HCT116 (cell line): ENCODE measurements around the gene THRB. TPM values are rescaled to one million over a fixed set of nuclear protein-coding genes. Genes with fewer than 3 reads are reported as not detected.

Experiments used
- ATAC-seq: fragments of 200-7000 bp; cut with Tn5 transposase; 2 replicates; pipeline ENCODE4 v1.9.1; 2020; ENCODE audit warnings: mild to moderate bottlenecking, moderate library complexity
- BruUV-seq: library from RNA; stranded (reverse); fragments of 400-500 nt; replicated peaks from 2 replicates; lab custom pipeline; 2021; lab: Mats Ljungman, UMichigan
- CTCF ChIA-PET: fragments of 300-600 bp; sonication (Branson Sonifier 250); formaldehyde crosslinking; loops from one replicate; lab custom pipeline; 2021; ENCODE audit warnings: antibody characterized with exemption; lab: Charles Lee
- POLR2A ChIA-PET: fragments of 300-600, 350-600 bp; sonication (Branson Sonifier 250); formaldehyde crosslinking; loops from one replicate; lab custom pipeline; 2021; ENCODE audit warnings: antibody characterized with exemption; lab: Charles Lee
- RAD21 ChIA-PET, 2 experiments: fragments of 300-600 bp; sonication (Branson Sonifier 250); formaldehyde crosslinking; loops; one replicate each; lab custom pipeline; 2023; ENCODE audit warnings: low total read pairs in 2 of 2; ENCODE audit not compliant: uncharacterized antibody in 2 of 2, unreplicated experiment in 2 of 2, low non-redundant PET in 1 of 2; lab: Charles Lee
- DNase-seq: peaks from one replicate; pipeline ENCODE4 v3.0.0-alpha.2; 2010; ENCODE audit warnings: low read depth, low spot score
- H2AFZ ChIP-seq: fragments of 200-600 bp; shearing (Covaris generic), sonication (generic); 2 replicates; pipeline ENCODE4 v1.6.1; 2017; ENCODE audit warnings: low read depth, mixed run types, mixed read lengths, antibody characterized with exemption, low read length; ENCODE audit not compliant: poor library complexity, severe bottlenecking
- H3K27ac ChIP-seq: 2 replicates; pipeline ENCODE4 v1.5.1; 2012; ENCODE audit warnings: low read depth, low read length
- H3K27me3 ChIP-seq: fragments of 200-600 bp; sonication (generic); 2 replicates; pipeline ENCODE4 v1.6.1; 2016; ENCODE audit warnings: mixed run types, low read length, mixed read lengths; ENCODE audit not compliant: insufficient read depth
- H3K36me3 ChIP-seq, 2 experiments: fragments of 200-500 bp in 1 of 2; fragments of 200-600 bp in 1 of 2; sonication (Bioruptor generic) in 1 of 2; sonication (generic) in 1 of 2; 2 replicates each; pipeline versions ENCODE4 v1.5.1 to v1.6.1; 2014 to 2016; ENCODE audit warnings: low read length in 2 of 2, inconsistent platforms in 1 of 2, mixed read lengths in 1 of 2, mixed run types in 1 of 2; ENCODE audit not compliant: insufficient read depth in 2 of 2, control insufficient read depth in 1 of 2
- H3K4me1 ChIP-seq, 2 experiments: fragments of 200-600 bp in 1 of 2; sonication (generic) in 1 of 2; 2 replicates each; pipeline versions ENCODE4 v1.5.1 to v1.6.1; 2012 to 2017; ENCODE audit warnings: low read length in 2 of 2, inconsistent platforms in 1 of 2, mild to moderate bottlenecking in 1 of 2, mixed read lengths in 1 of 2, mixed run types in 1 of 2, moderate library complexity in 1 of 2; ENCODE audit not compliant: insufficient read depth in 2 of 2, control insufficient read depth in 1 of 2
- H3K4me2 ChIP-seq: fragments of 200-600 bp; sonication (generic); 2 replicates; pipeline ENCODE4 v1.6.1; 2017; ENCODE audit warnings: mixed run types, low read length, mixed read lengths
- H3K4me3 ChIP-seq, 2 experiments: fragments of 200-600 bp in 1 of 2; sonication (generic) in 1 of 2; replicated peaks in 1 of 2; 2 replicates each; pipeline ENCODE4 v1.5.1; 2011 to 2016; ENCODE audit warnings: low read length in 2 of 2, control low read depth in 1 of 2, low read depth in 1 of 2, mild to moderate bottlenecking in 1 of 2, mixed read lengths in 1 of 2, mixed run types in 1 of 2
- H3K79me2 ChIP-seq: fragments of 200-600 bp; sonication (generic); 2 replicates; pipeline ENCODE4 v1.6.1; 2017; ENCODE audit warnings: mild to moderate bottlenecking, mixed run types, low read length, moderate library complexity, mixed read lengths; ENCODE audit not compliant: insufficient read depth
- H3K9ac ChIP-seq: fragments of 200-600 bp; sonication (generic); 2 replicates; pipeline ENCODE4 v1.6.1; 2016; ENCODE audit warnings: low read length, mixed read lengths
- H3K9me2 ChIP-seq: fragments of 200-600 bp; sonication (generic), shearing (Covaris generic); 2 replicates; pipeline ENCODE4 v1.6.1; 2017; ENCODE audit warnings: mixed run types, mild to moderate bottlenecking, moderate library complexity; ENCODE audit not compliant: insufficient read depth
- H3K9me3 ChIP-seq, 2 experiments: fragments of 200-500 bp in 1 of 2; fragments of 200-600 bp in 1 of 2; sonication (Bioruptor generic) in 1 of 2; sonication (generic) in 1 of 2; 2 replicates each; pipeline ENCODE4 v1.6.1; 2014 to 2017; ENCODE audit warnings: low read length in 2 of 2, mixed read lengths in 2 of 2, inconsistent platforms in 1 of 2, low read depth in 1 of 2, mild to moderate bottlenecking in 1 of 2, mixed run types in 1 of 2, moderate library complexity in 1 of 2; ENCODE audit not compliant: control insufficient read depth in 1 of 2, insufficient read depth in 1 of 2
- H4K20me1 ChIP-seq: fragments of 200-600 bp; sonication (generic), shearing (Covaris generic); 2 replicates; pipeline ENCODE4 v1.6.1; 2017; ENCODE audit warnings: mixed run types, mild to moderate bottlenecking, moderate library complexity; ENCODE audit not compliant: insufficient read depth
- CBX3 ChIP-seq: IDR thresholded peaks from 2 replicates; pipeline ENCODE4 v1.6.1; 2012; ENCODE audit warnings: low read depth
- CEBPB ChIP-seq: IDR thresholded peaks from 2 replicates; pipeline ENCODE4 v1.6.1; 2012; ENCODE audit warnings: low read depth
- CTCF ChIP-seq, 3 experiments: fragments of 200-600 bp in 1 of 3; sonication (generic) in 1 of 3; IDR thresholded peaks in 2 of 3; conservative IDR thresholded peaks in 1 of 3; 2 replicates each; pipeline ENCODE4 v1.5.1; 2012 to 2017; ENCODE audit warnings: low read depth in 2 of 3, low read length in 2 of 3, antibody characterized with exemption in 1 of 3, borderline replicate concordance in 1 of 3, control low read depth in 1 of 3, mild to moderate bottlenecking in 1 of 3, mixed read lengths in 1 of 3, mixed run types in 1 of 3, moderate library complexity in 1 of 3; ENCODE audit not compliant: insufficient read depth in 1 of 3
- EGR1 ChIP-seq: IDR thresholded peaks from 2 replicates; pipeline ENCODE4 v1.6.1; 2012; ENCODE audit warnings: low read depth
- ELF1 ChIP-seq: IDR thresholded peaks from 2 replicates; pipeline ENCODE4 v1.6.1; 2012; ENCODE audit warnings: low read depth, borderline replicate concordance
- EZH2 ChIP-seq: fragments of 200-600 bp; sonication (generic); IDR thresholded peaks from 2 replicates; pipeline ENCODE4 v1.6.1; 2017; ENCODE audit warnings: antibody characterized with exemption, mixed run types
- EZH2phosphoT487 ChIP-seq: fragments of 200-600 bp; IDR thresholded peaks from 2 replicates; pipeline ENCODE4 v1.6.1; 2018; ENCODE audit warnings: antibody characterized with exemption, borderline replicate concordance
- FOSL1 ChIP-seq: IDR thresholded peaks from 2 replicates; pipeline ENCODE4 v1.6.1; 2012; ENCODE audit warnings: low read depth
- POLR2AphosphoS5 ChIP-seq: IDR thresholded peaks from 2 replicates; pipeline ENCODE4 v1.6.1; 2011; ENCODE audit warnings: mild to moderate bottlenecking, low read depth, low read length, moderate library complexity
- SIN3A ChIP-seq: IDR thresholded peaks from 2 replicates; pipeline ENCODE4 v1.6.1; 2012; ENCODE audit warnings: low read depth
- SP1 ChIP-seq: IDR thresholded peaks from 2 replicates; pipeline ENCODE4 v1.6.1; 2012; ENCODE audit warnings: low read depth
- SRF ChIP-seq: IDR thresholded peaks from 2 replicates; pipeline ENCODE4 v1.6.1; 2012; ENCODE audit warnings: low read depth
- TCF7L2 ChIP-seq: IDR thresholded peaks from 2 replicates; pipeline ENCODE4 v1.7.0; 2011; ENCODE audit warnings: borderline replicate concordance, inconsistent platforms; ENCODE audit not compliant: insufficient read depth, insufficient read length; ENCODE audit errors: extremely low read depth
- YY1 ChIP-seq: IDR thresholded peaks from 2 replicates; pipeline ENCODE4 v1.6.1; 2011; ENCODE audit warnings: low read length, low read depth, moderate library complexity, mild to moderate bottlenecking; ENCODE audit not compliant: insufficient replicate concordance; ENCODE audit errors: extremely low read depth
- ZNF274 ChIP-seq: fragments of 200-500 bp; sonication (Bioruptor generic); IDR thresholded peaks from 2 replicates; pipeline ENCODE4 v1.6.1; 2014; ENCODE audit warnings: mild to moderate bottlenecking, low read depth, low read length, inconsistent platforms
- intact Hi-C: fragments of 100-400 bp; cut with micrococcal nuclease; formaldehyde crosslinking; loops from 2 replicates; pipeline ENCODE4 v1.10.0; 2022
- total RNA-seq: library from RNA; stranded (reverse); gene quantifications from one replicate; pipeline ENCODE4 v1.2.1, GENCODE V29; 2021; ENCODE audit not compliant: unreplicated experiment
- TF ChIP-seq, protein P1 (sequence below): IDR thresholded peaks from 2 replicates; pipeline ENCODE4 v1.6.1; 2011; ENCODE audit warnings: mild to moderate bottlenecking, low read length, moderate library complexity; ENCODE audit not compliant: insufficient replicate concordance; ENCODE audit errors: extremely low read depth

Gene THRB
- total RNA-seq, 1 experiment from 2014 or later = 2.5 TPM

GRCh38 chr3:24306518-24306917, 188.1 kb downstream of the THRB start:
- CTCF ChIA-PET = no interaction called here
- H3K4me3 ChIP-seq = no peak overlapping the region
- H3K9ac ChIP-seq = no peak overlapping the region
- H3K4me1 ChIP-seq = no peaks in the 10 kb centered on the region; a peak in 1 of 4 replicates
- no peak overlapping the region for H3K27ac ChIP-seq
- no peak overlapping the region for H3K4me2 ChIP-seq
- intact Hi-C loops = no loop called here
- no peak for DNase-seq
- H4K20me1 ChIP-seq = no peaks in the 10 kb centered on the region
- no peaks in the 10 kb centered on the region for H3K27me3 ChIP-seq
- H3K79me2 ChIP-seq = no peaks in the 10 kb centered on the region
- BruUV-seq = no TSS peak
- RAD21 ChIA-PET = no interaction called here
- POLR2A ChIA-PET = no interaction called here
- TF ChIP-seq EZH2 (no peak), TCF7L2 (no peak), SIN3A (no peak), EZH2phosphoT487 (no peak)
- H3K9me3 ChIP-seq = no peaks in the 10 kb centered on the region
- H3K36me3 ChIP-seq = no peaks in the 10 kb centered on the region
- no peaks in the 10 kb centered on the region; the same call in 1 of the 2 replicates for H3K9me2 ChIP-seq
- ATAC-seq = no peak
- H2AFZ ChIP-seq = no peak overlapping the region

DNA sequence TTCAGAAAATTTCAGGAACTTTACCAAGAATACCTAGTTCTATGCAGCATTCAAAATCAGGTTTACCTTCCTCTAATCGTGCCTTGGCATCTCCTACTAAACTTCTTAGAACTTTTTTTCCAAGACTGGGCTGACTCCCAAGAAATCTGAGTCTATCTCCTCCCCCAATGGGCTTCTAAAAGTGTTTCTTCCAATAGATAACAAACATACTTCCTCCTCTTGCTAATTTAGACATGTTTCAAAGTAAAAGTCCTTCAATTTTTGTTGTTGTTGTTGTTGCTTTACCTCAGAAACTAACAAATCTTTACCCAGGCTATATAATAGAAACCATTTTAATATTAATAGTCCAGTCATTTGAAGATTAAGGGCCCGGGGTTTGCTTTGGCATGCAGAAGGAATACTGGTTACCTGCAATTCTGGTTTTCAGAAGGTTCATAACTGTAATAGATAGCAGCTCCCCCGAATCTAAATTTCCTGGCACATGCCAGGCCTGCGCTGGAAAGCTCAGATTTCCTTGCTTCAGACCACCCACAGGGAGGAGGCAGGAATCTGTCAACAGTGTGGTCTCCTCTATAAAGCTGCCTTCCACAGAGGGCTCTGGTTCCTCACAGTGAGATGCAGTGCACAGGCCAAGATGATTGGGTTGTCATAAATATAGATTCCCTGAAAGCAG, 188.7 kb downstream of the THRB start:
- DNase-seq (no peak), ATAC-seq (no peak)
- Histone ChIP-seq H3K9me3 (no peaks in the 10 kb centered on the region), H3K9me2 (no peaks in the 10 kb centered on the region; the same call in 1 of the 2 replicates), H3K4me3 (no peak overlapping the region), H3K36me3 (no peaks in the 10 kb centered on the region), H3K27me3 (no peaks in the 10 kb centered on the region), H3K4me2 (no peak overlapping the region), H4K20me1 (no peaks in the 10 kb centered on the region), H3K9ac (no peak overlapping the region), H2AFZ (no peak overlapping the region), H3K27ac (no peak overlapping the region), H3K79me2 (no peaks in the 10 kb centered on the region), H3K4me1 (no peaks in the 10 kb centered on the region; a peak in 1 of 4 replicates)
- intact Hi-C loops = no loop called here
- BruUV-seq = no TSS peak
- POLR2A ChIA-PET = no interaction called here
- CTCF ChIA-PET = no interaction called here
- RAD21 ChIA-PET = no interaction called here
- TF ChIP-seq ZNF274 = no peak
- TF ChIP-seq CBX3 = no peak
- no peak for TF ChIP-seq EZH2
- no peak for TF ChIP-seq EGR1
- TF ChIP-seq YY1 = no peak
- no peak for TF ChIP-seq EZH2phosphoT487
- no peak for TF ChIP-seq CTCF (IDR thresholded peaks at IDR 0.05 in 2 of 3, conservative IDR thresholded peaks at IDR 0.05 in 1 of 3; ENCODE audit: borderline replicate concordance in 1 of 3, insufficient read depth in 1 of 3, low read depth in 2 of 3, low read length in 2 of 3)
- no peak for TF ChIP-seq SRF
- no peak for TF ChIP-seq SIN3A
- TF ChIP-seq ELF1 = no peak
- no peak for TF ChIP-seq FOSL1
- no peak for TF ChIP-seq CEBPB
- no peak for TF ChIP-seq POLR2AphosphoS5
- no peak for TF ChIP-seq SP1
- no peak for TF ChIP-seq TCF7L2
- TF ChIP-seq, protein P1, sequence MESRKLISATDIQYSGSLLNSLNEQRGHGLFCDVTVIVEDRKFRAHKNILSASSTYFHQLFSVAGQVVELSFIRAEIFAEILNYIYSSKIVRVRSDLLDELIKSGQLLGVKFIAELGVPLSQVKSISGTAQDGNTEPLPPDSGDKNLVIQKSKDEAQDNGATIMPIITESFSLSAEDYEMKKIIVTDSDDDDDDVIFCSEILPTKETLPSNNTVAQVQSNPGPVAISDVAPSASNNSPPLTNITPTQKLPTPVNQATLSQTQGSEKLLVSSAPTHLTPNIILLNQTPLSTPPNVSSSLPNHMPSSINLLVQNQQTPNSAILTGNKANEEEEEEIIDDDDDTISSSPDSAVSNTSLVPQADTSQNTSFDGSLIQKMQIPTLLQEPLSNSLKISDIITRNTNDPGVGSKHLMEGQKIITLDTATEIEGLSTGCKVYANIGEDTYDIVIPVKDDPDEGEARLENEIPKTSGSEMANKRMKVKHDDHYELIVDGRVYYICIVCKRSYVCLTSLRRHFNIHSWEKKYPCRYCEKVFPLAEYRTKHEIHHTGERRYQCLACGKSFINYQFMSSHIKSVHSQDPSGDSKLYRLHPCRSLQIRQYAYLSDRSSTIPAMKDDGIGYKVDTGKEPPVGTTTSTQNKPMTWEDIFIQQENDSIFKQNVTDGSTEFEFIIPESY = no peak
